CD4-positive, alpha-beta T cell treated with Interleukin-2 at 100 ng/mL for 4 hours (primary cell): ENCODE measurements around the gene BMP10.

Source experiments
- DNase-seq: peaks from one replicate; pipeline ENCODE4 v3.0.0-alpha.2; 2020; ENCODE audit warnings: low spot score

The BMP10 gene

GRCh38 chr2:68817306-68817705 lies 53.9 kb downstream of the BMP10 start:
- no peak for DNase-seq
